ENCODE results near the gene SLIT3.

Gene SLIT3

GRCh38 chr5:168989731-168990505 is 311.0 kb downstream of the SLIT3 start:
- peaks cover 23% of the 10 kb centered on the region for H3K4me1 ChIP-seq (ENCODE audit: insufficient read depth, low read length)
- H3K9me3 ChIP-seq (ENCODE audit: insufficient read depth, low read depth, low read length): no peaks in the 10 kb centered on the region
- no peak overlapping the region for H3K4me3 ChIP-seq (ENCODE audit: low read length)
- no peak overlapping the region for H3K27ac ChIP-seq (ENCODE audit: low read depth, low read length)
- no peaks in the 10 kb centered on the region for H3K36me3 ChIP-seq (ENCODE audit: insufficient read depth, low read length)
- WGBS: 59% methylated on average over 8 of the region's 8 CpGs
- H3K9ac ChIP-seq (ENCODE audit: low read depth, low read length): no peak overlapping the region
- peaks cover 5% of the 10 kb centered on the region; the same call in 1 of the 2 replicates for H3K27me3 ChIP-seq (ENCODE audit: insufficient read depth, low read length)

GRCh38 chr5:168988699-168989098 is 312.2 kb downstream of the SLIT3 start:
- 85% methylated on average over 2 of the region's 2 CpGs for WGBS
- no peak overlapping the region for H3K9ac ChIP-seq (ENCODE audit: low read depth, low read length)
- no peaks in the 10 kb centered on the region for H3K36me3 ChIP-seq (ENCODE audit: insufficient read depth, low read length)

DNA sequence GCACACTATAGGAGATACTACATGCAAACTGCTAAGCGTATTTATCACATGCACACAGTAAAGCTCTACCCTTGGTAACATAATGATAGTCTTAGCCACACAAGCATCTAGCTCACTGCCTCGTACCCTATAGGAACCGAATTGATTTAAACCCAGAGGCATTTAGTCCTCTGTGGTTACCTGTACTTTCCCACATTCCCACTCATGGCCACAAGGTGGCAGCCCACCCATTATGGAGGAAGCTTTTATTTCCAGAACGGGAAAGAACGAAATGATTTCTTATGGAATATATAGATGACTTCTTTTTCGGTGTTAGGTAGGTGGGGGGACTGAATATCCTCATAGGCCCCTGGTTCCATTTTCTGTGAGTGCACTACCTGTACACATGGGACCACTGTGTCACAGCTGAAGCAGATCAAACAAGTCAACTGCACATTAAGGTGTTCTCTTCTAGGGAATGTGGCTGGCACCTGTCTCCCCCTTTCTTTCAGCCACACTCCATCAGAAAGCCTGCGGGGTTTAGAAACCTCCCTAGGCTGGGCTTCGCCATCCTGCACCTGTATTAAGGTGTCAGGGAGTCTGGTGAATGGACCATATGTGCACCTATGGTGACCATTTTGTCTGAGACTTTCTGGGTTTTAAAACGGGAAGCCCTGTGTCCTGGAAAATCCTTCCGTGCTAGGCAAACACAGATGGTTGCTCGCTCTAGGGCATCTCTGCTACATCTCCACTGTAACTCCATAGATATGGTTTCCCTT is 313.2 kb downstream of the SLIT3 start:
- no peaks in the 10 kb centered on the region for H3K9me3 ChIP-seq (ENCODE audit: insufficient read depth, low read depth, low read length)
- WGBS: 51% methylated on average over 11 of the region's 11 CpGs
- peaks cover 42% of the 10 kb centered on the region for H3K4me1 ChIP-seq (ENCODE audit: insufficient read depth, low read length)
- no peak overlapping the region for H3K9ac ChIP-seq (ENCODE audit: low read depth, low read length)
- H3K27ac ChIP-seq (ENCODE audit: low read depth, low read length): no peak overlapping the region
- peaks cover 5% of the 10 kb centered on the region; the same call in 1 of the 2 replicates for H3K27me3 ChIP-seq (ENCODE audit: insufficient read depth, low read length)
- no peak overlapping the region for H3K4me3 ChIP-seq (ENCODE audit: low read length)
- H3K36me3 ChIP-seq (ENCODE audit: insufficient read depth, low read length): no peaks in the 10 kb centered on the region

More at GRCh38 chr5:168988699-168989098, 312.2 kb downstream of the SLIT3 start:
- H3K4me3 ChIP-seq (ENCODE audit: low read length): no peak overlapping the region
- H3K9me3 ChIP-seq (ENCODE audit: insufficient read depth, low read depth, low read length): no peaks in the 10 kb centered on the region
- H3K27ac ChIP-seq (ENCODE audit: low read depth, low read length): no peak overlapping the region
- peaks cover 5% of the 10 kb centered on the region; the same call in 1 of the 2 replicates for H3K27me3 ChIP-seq (ENCODE audit: insufficient read depth, low read length)
- peaks cover 34% of the 10 kb centered on the region for H3K4me1 ChIP-seq (ENCODE audit: insufficient read depth, low read length)

DNA sequence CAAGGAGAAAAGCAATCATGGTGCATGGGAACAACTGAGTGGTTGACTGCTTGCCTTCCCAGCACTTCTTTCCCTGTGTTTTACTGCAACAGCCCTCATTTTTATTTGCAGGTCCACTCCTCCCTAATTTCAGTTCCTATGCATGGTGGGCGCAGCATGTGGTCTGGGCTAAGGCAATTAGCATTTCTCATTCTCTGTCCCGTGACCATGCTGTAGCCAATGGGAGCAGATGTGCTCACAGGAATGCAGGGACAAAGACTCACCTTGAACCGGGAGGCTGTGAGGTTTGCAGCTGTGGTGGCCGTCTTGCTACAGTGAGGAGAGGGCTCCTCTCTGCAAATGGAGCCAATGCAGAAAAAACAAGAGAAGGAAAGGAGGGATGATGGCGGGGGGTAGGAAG is 315.5 kb downstream of the SLIT3 start:
- Histone ChIP-seq H3K27me3 (ENCODE audit: insufficient read depth, low read length) (peaks cover 5% of the 10 kb centered on the region; the same call in 1 of the 2 replicates), H3K36me3 (ENCODE audit: insufficient read depth, low read length) (no peaks in the 10 kb centered on the region), H3K9ac (ENCODE audit: low read depth, low read length) (no peak overlapping the region), H3K4me1 (ENCODE audit: insufficient read depth, low read length) (peaks cover 36% of the 10 kb centered on the region), H3K27ac (ENCODE audit: low read depth, low read length) (no peak overlapping the region), H3K9me3 (ENCODE audit: insufficient read depth, low read depth, low read length) (no peaks in the 10 kb centered on the region), H3K4me3 (ENCODE audit: low read length) (no peak overlapping the region)
- WGBS: 74% methylated on average over 5 of the region's 5 CpGs

DNA sequence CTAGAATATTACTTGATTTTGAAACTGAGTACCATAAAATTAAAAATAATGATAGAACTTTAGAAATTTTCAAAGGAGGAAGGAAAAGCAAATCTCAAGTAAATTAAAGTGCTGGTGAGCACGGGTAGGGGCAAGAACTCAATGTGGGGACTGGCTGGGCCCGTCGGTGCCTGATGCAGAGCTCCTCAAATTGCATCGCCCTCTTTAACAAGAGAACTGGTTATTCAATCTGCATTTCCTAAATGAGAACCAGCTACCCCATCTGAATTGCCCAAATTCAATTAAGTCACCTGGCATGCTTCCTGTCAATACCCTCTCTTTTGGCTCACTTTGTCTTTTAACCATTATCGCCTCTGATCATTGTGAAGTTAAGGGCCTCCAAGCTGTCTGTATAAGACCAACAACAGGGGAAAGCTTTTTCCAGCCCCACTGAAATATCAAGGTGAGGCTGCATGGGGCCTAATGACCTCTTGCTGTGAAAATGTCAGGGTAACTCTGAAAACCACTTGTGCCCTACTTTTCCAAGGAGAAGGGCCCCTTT is 316.7 kb downstream of the SLIT3 start:
- Histone ChIP-seq H3K36me3 (ENCODE audit: insufficient read depth, low read length) (no peaks in the 10 kb centered on the region), H3K4me3 (ENCODE audit: low read length) (no peak overlapping the region), H3K27ac (ENCODE audit: low read depth, low read length) (peak overlapping the region; percentile 32; the same call in 1 of the 2 replicates), H3K9me3 (ENCODE audit: insufficient read depth, low read depth, low read length) (no peaks in the 10 kb centered on the region), H3K27me3 (ENCODE audit: insufficient read depth, low read length) (peaks cover 5% of the 10 kb centered on the region; the same call in 1 of the 2 replicates), H3K4me1 (ENCODE audit: insufficient read depth, low read length) (peaks cover 30% of the 10 kb centered on the region), H3K9ac (ENCODE audit: low read depth, low read length) (peak overlapping the region; percentile 36; the same call in 1 of the 2 replicates)
- WGBS: 43% methylated on average over 5 of the region's 5 CpGs

DNA sequence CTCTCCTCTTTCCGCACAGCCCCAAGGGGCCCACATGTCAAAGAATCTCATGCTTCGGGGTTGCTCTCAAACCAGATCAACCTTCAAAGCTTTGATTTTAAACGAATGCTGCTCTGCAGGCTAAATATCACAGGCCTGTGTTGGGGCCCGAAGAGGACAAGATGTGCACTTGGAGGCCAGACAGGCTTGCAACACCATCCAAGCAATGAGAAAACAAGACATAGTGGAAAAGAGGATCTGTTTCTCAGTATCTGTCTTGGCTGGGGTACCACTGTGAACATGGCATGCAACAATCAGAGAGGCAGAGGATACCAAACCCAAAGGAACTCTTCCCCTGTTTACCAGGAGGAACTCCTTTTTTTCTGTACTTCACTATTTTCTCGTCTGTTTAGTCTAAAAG is 321.8 kb downstream of the SLIT3 start:
- no peak overlapping the region for H3K9ac ChIP-seq (ENCODE audit: low read depth, low read length)
- H3K4me1 ChIP-seq (ENCODE audit: insufficient read depth, low read length): peaks cover 31% of the 10 kb centered on the region
- H3K27me3 ChIP-seq (ENCODE audit: insufficient read depth, low read length): no peaks in the 10 kb centered on the region
- WGBS: 94% methylated on average over 5 of the region's 5 CpGs
- H3K27ac ChIP-seq (ENCODE audit: low read depth, low read length): no peak overlapping the region
- no peaks in the 10 kb centered on the region for H3K36me3 ChIP-seq (ENCODE audit: insufficient read depth, low read length)
- no peak overlapping the region for H3K4me3 ChIP-seq (ENCODE audit: low read length)
- no peaks in the 10 kb centered on the region for H3K9me3 ChIP-seq (ENCODE audit: insufficient read depth, low read depth, low read length)

DNA sequence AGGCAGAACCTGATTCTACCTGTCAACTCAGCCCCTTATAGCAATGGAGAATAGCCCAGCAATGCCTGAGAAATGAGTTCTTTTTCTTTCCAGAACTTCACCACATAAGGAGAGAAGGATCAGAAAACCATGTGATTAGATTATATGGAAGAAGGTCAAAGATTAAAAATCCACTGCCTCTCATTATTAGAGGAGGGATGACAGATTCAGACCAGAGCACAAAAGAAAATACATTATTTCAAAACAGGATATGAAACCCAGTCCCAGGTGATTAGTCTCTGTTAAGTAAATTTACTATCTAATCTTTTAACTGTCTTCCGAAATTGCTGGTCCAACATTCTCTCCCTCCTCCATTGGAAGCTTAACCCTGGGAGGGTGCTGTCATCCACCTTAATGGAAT is 322.4 kb downstream of the SLIT3 start:
- H3K4me1 ChIP-seq (ENCODE audit: insufficient read depth, low read length): peaks cover 26% of the 10 kb centered on the region; the same call in 1 of the 2 replicates

GRCh38 chr5:168978015-168978414 is 322.9 kb downstream of the SLIT3 start:
- Histone ChIP-seq H3K36me3 (ENCODE audit: insufficient read depth, low read length) (no peaks in the 10 kb centered on the region), H3K4me1 (ENCODE audit: insufficient read depth, low read length) (peaks cover 21% of the 10 kb centered on the region; the same call in 1 of the 2 replicates), H3K4me3 (ENCODE audit: low read length) (no peak overlapping the region), H3K9me3 (ENCODE audit: insufficient read depth, low read depth, low read length) (no peaks in the 10 kb centered on the region), H3K27ac (ENCODE audit: low read depth, low read length) (no peak overlapping the region), H3K9ac (ENCODE audit: low read depth, low read length) (no peak overlapping the region), H3K27me3 (ENCODE audit: insufficient read depth, low read length) (no peaks in the 10 kb centered on the region)
- 93% methylated on average over 2 of the region's 3 CpGs for WGBS

More for the DNA sequence above, 322.4 kb downstream of the SLIT3 start:
- H3K9ac ChIP-seq (ENCODE audit: low read depth, low read length): no peak overlapping the region
- H3K36me3 ChIP-seq (ENCODE audit: insufficient read depth, low read length): no peaks in the 10 kb centered on the region
- H3K27me3 ChIP-seq (ENCODE audit: insufficient read depth, low read length): no peaks in the 10 kb centered on the region
- no peaks in the 10 kb centered on the region for H3K9me3 ChIP-seq (ENCODE audit: insufficient read depth, low read depth, low read length)
- WGBS: no CpG with 5 or more reads among the region's 1 CpG
- no peak overlapping the region for H3K4me3 ChIP-seq (ENCODE audit: low read length)
- H3K27ac ChIP-seq (ENCODE audit: low read depth, low read length): no peak overlapping the region

DNA sequence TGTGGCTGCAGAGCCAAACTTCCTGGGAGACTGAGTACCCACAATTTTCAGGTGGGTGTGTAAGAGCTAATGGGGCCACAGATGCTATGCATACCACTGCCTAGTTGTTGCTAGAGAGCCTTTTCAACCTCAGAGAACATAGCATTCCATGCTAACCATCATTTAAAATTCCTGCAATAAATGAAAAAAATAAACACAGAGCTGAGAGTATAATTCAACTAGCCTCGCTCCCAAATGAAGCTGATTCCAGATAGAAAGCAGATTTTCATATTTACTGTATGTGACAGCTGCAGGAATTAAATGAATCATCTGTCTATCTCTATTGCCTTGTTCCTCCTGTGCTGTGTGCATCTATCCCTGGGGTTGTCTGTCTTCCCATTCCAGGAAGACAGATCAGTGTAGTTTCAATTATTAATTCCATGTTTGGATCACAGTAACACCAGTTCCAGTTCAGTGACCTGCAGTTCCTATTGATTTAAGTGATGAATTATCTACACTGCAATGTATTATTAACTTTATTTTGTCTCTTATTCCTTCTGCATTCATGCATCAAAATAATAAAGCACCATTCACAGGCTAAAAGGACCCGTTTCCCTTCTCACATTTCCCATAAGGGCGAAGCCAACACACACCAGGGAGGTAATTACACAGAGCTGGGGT is 324.5 kb downstream of the SLIT3 start:
- Histone ChIP-seq H3K9ac (ENCODE audit: low read depth, low read length) (no peak overlapping the region), H3K27me3 (ENCODE audit: insufficient read depth, low read length) (no peaks in the 10 kb centered on the region), H3K36me3 (ENCODE audit: insufficient read depth, low read length) (no peaks in the 10 kb centered on the region), H3K4me1 (ENCODE audit: insufficient read depth, low read length) (peaks cover 16% of the 10 kb centered on the region; the same call in 1 of the 2 replicates), H3K27ac (ENCODE audit: low read depth, low read length) (no peak overlapping the region), H3K9me3 (ENCODE audit: insufficient read depth, low read depth, low read length) (no peaks in the 10 kb centered on the region), H3K4me3 (ENCODE audit: low read length) (no peak overlapping the region)
- 74% methylated on average over 3 of the region's 3 CpGs for WGBS

- peaks cover 16% of the 10 kb centered on the region; the same call in 1 of the 2 replicates for H3K4me1 ChIP-seq (ENCODE audit: insufficient read depth, low read length)
- no peak overlapping the region for H3K9ac ChIP-seq (ENCODE audit: low read depth, low read length)
- no peaks in the 10 kb centered on the region for H3K9me3 ChIP-seq (ENCODE audit: insufficient read depth, low read depth, low read length)
- no peaks in the 10 kb centered on the region for H3K27me3 ChIP-seq (ENCODE audit: insufficient read depth, low read length)
- no peak overlapping the region for H3K4me3 ChIP-seq (ENCODE audit: low read length)
- WGBS: 97% methylated on average over 2 of the region's 3 CpGs
- H3K36me3 ChIP-seq (ENCODE audit: insufficient read depth, low read length): no peaks in the 10 kb centered on the region
- no peak overlapping the region for H3K27ac ChIP-seq (ENCODE audit: low read depth, low read length)
These were observed 325.6 kb downstream of the SLIT3 start for GRCh38 chr5:168975331-168975730.
